NCI-H510A (cell line): Measurements from ENCODE around the gene HMGA1.
"Not testable (repeated sequence)": the region's sequence is repeated elsewhere in the genome, so short reads cannot be mapped to it uniquely, and the experiment has no call there.

Source experiments
- DNase-seq: peaks from one replicate; lab custom pipeline; 2025; lab: John Stamatoyannopoulos, UW

Gene HMGA1

GRCh38 chr6:34240329-34241248 lies 3.9 kb downstream of the HMGA1 start:
- no peak for DNase-seq

GRCh38 chr6:34241351-34242215 lies 4.9 kb downstream of the HMGA1 start:
- no peak for DNase-seq

- DNase-seq = no peak
Measured at GRCh38 chr6:34242252-34243130, 5.8 kb downstream of the HMGA1 start.

- DNase-seq = no peak
Measured at GRCh38 chr6:34243131-34243771, 6.6 kb downstream of the HMGA1 start.

GRCh38 chr6:34243901-34244884 lies 7.5 kb downstream of the HMGA1 start:
- no peak for DNase-seq

GRCh38 chr6:34245032-34245760 lies 8.5 kb downstream of the HMGA1 start:
- DNase-seq = not testable (repeated sequence)

GRCh38 chr6:34245761-34246140 lies 9.1 kb downstream of the HMGA1 start:
- DNase-seq = not testable (repeated sequence)

- no peak for DNase-seq
Measured at GRCh38 chr6:34246249-34246562, 9.5 kb downstream of the HMGA1 start.

- DNase-seq = no peak
Measured at GRCh38 chr6:34246563-34247391, 10.1 kb downstream of the HMGA1 start.

GRCh38 chr6:34247481-34248197 lies 11.0 kb downstream of the HMGA1 start:
- no peak for DNase-seq

- DNase-seq = no peak
Measured at GRCh38 chr6:34248198-34248726, 11.6 kb downstream of the HMGA1 start.

- peak; percentile 98 for DNase-seq
Measured at GRCh38 chr6:34248727-34249468, 12.2 kb downstream of the HMGA1 start, which contains the start of gene SMIM29. Gene SMIM29 (minus strand): TSS chr6:34249006. CDS start chr6:34247791, 1,215 bp downstream.

GRCh38 chr6:34249469-34250261 lies 13.0 kb downstream of the HMGA1 start:
- no peak for DNase-seq

GRCh38 chr6:34252395-34252794 lies 15.7 kb downstream of the HMGA1 start:
- DNase-seq = not testable (repeated sequence)

GRCh38 chr6:34259529-34260069 lies 22.9 kb downstream of the HMGA1 start:
- DNase-seq = no peak
